Thoracic aorta (tissue), 2 donors: ENCODE results near the gene M1AP. TPM values are rescaled to one million over a fixed set of nuclear protein-coding genes. Genes with fewer than 3 reads are reported as not detected.
A peak's percentile ranks its signal among the peaks of the same experiment; 100 is the strongest.

Source experiments
- ATAC-seq: fragments of 150-250 bp; one replicate; pipeline ENCODE4 v1.8.0; 2017; ENCODE audit warnings: low read depth; ENCODE audit not compliant: insufficient number of reproducible peaks, low FRiP score
- DNase-seq: peaks from one replicate; pipeline ENCODE4 v3.0.0-alpha.2; 2020; ENCODE audit warnings: low spot score
- H3K27ac ChIP-seq, 2 donors: fragments of 200-600 bp; sonication (generic); 1 replicate in 1 of 2; 2 replicates in 1 of 2; pipeline ENCODE4 v1.5.1; 2016; ENCODE audit warnings: mild to moderate bottlenecking in 2 of 2, moderate library complexity in 2 of 2
- H3K27me3 ChIP-seq: fragments of 200-600 bp; sonication (generic); replicated peaks from 2 replicates; pipeline ENCODE4 v1.6.0; 2016; ENCODE audit warnings: mild to moderate bottlenecking; ENCODE audit not compliant: insufficient read depth
- H3K36me3 ChIP-seq: fragments of 200-600 bp; sonication (generic); one replicate; pipeline ENCODE4 v1.5.1; 2016
- H3K4me1 ChIP-seq, 2 donors: fragments of 200-600 bp; sonication (generic); 1 replicate in 1 of 2; 2 replicates in 1 of 2; pipeline versions ENCODE4 v1.5.1 to v1.6.0; 2016; ENCODE audit warnings: low read depth in 2 of 2, mild to moderate bottlenecking in 1 of 2; ENCODE audit not compliant: control insufficient read depth in 1 of 2
- H3K4me3 ChIP-seq: fragments of 200-600 bp; sonication (generic); 2 replicates; pipeline ENCODE4 v1.5.1; 2016; ENCODE audit warnings: mild to moderate bottlenecking
- H3K9me3 ChIP-seq: fragments of 200-600 bp; sonication (generic); 2 replicates; pipeline ENCODE4 v1.5.1; 2016
- CTCF ChIP-seq: fragments of 200-600 bp; sonication (generic); IDR thresholded peaks from one replicate; pipeline ENCODE4 v1.5.1; 2019; ENCODE audit warnings: antibody characterized with exemption
- total RNA-seq, 2 donors: library from RNA; depleted of rRNA; stranded (reverse); fragments of >200 nt; gene quantifications; one replicate each; pipeline versions ENCODE4 v1.1.0 to v1.2.3, GENCODE V29; 2016

Gene M1AP
- total RNA-seq, 2 donors from 2014 or later: 4.5 TPM; not detected in 1

- Histone ChIP-seq H3K9me3 (no peaks in the 10 kb centered on the region), H3K27me3 (peaks cover 4% of the 10 kb centered on the region), H3K4me3 (no peak overlapping the region), H3K4me1 (no peaks in the 10 kb centered on the region), H3K36me3 (no peaks in the 10 kb centered on the region), H3K27ac (no peak overlapping the region)
- DNase-seq (no peak), ATAC-seq (no peak)
- TF ChIP-seq CTCF: no peak
Measured at GRCh38 chr2:74597410-74597809, 50.7 kb downstream of the M1AP start.

GRCh38 chr2:74596584-74596983 lies 51.5 kb downstream of the M1AP start:
- Histone ChIP-seq H3K27me3 (peaks cover 4% of the 10 kb centered on the region), H3K4me3 (no peak overlapping the region), H3K36me3 (no peaks in the 10 kb centered on the region), H3K4me1 (no peaks in the 10 kb centered on the region), H3K9me3 (no peaks in the 10 kb centered on the region), H3K27ac (no peak overlapping the region)
- ATAC-seq (no peak), DNase-seq (no peak)
- TF ChIP-seq CTCF: no peak

GRCh38 chr2:74593826-74594772 lies 54.0 kb downstream of the M1AP start:
- DNase-seq (no peak), ATAC-seq (no peak)
- peaks cover 4% of the 10 kb centered on the region for H3K27me3 ChIP-seq
- H3K4me3 ChIP-seq: no peak overlapping the region
- no peaks in the 10 kb centered on the region for H3K36me3 ChIP-seq
- TF ChIP-seq CTCF: no peak
- H3K9me3 ChIP-seq: no peaks in the 10 kb centered on the region
- no peaks in the 10 kb centered on the region for H3K4me1 ChIP-seq
- H3K27ac ChIP-seq: no peak overlapping the region

DNA sequence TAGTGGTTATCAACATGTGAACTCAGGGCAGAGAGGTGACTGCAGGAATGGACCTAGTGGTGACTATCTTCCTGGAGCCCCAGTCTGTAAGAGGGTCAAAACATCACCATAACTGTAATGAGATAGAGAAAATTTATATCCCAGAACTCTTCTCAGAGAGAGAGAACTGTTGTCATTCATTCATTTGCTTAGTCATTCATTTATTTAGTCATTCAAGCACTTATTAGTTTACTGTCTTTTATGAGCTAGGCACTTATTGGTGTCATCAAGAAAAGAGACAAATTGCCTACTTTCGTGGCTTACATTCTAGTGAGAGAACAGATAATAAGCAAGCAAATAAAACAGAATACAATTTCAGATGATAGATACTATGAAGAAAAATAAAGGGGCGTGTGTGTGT lies 59.5 kb downstream of the M1AP start:
- no peak for ATAC-seq
- Histone ChIP-seq H3K27ac (no peak overlapping the region), H3K4me1 (peaks cover 0 to 7% of the 10 kb centered on the region in 2 donors), H3K9me3 (no peaks in the 10 kb centered on the region), H3K27me3 (no peaks in the 10 kb centered on the region), H3K36me3 (no peaks in the 10 kb centered on the region), H3K4me3 (no peak overlapping the region)
- DNase-seq: no peak
- no peak for TF ChIP-seq CTCF

- no peaks in the 10 kb centered on the region for H3K9me3 ChIP-seq
- H3K36me3 ChIP-seq: no peaks in the 10 kb centered on the region
- no peak overlapping the region for H3K27ac ChIP-seq
- no peaks in the 10 kb centered on the region for H3K27me3 ChIP-seq
- no peak for DNase-seq
- TF ChIP-seq CTCF: peak; percentile 60
- H3K4me3 ChIP-seq: no peak overlapping the region
- H3K4me1 ChIP-seq: peaks cover 0 to 14% of the 10 kb centered on the region in 2 donors
- no peak for ATAC-seq
Measured at GRCh38 chr2:74587664-74588277, 60.4 kb downstream of the M1AP start.
